Measurements from ENCODE around the gene TBC1D9B. TPM values are rescaled to one million over a fixed set of nuclear protein-coding genes. Genes with fewer than 3 reads are reported as not detected.

TBC1D9B gene
- total RNA-seq, 1 experiment from 2014 or later: 25.8 TPM

- DNase-seq (ENCODE audit: low read depth): peak; percentile 91
These were observed 86.2 kb downstream of the TBC1D9B start for GRCh38 chr5:179821298-179822058.

- DNase-seq (ENCODE audit: low read depth): peak; percentile 69
These were observed 87.0 kb downstream of the TBC1D9B start, which contains the start of gene SQSTM1 for GRCh38 chr5:179820483-179821297. Gene SQSTM1 (plus strand): TSS chr5:179820905. CDS start chr5:179820937, 32 bp downstream.

GRCh38 chr5:179820127-179820482 lies 87.6 kb downstream of the TBC1D9B start:
- no peak for DNase-seq (ENCODE audit: low read depth)

- peak; percentile 82 for DNase-seq (ENCODE audit: low read depth)
These were observed 88.2 kb downstream of the TBC1D9B start for GRCh38 chr5:179819296-179820126.

GRCh38 chr5:179818746-179819295 lies 88.9 kb downstream of the TBC1D9B start:
- peak; percentile 90 for DNase-seq (ENCODE audit: low read depth)

- no peak for DNase-seq (ENCODE audit: low read depth)
These were observed 89.6 kb downstream of the TBC1D9B start for GRCh38 chr5:179817890-179818745.

GRCh38 chr5:179817470-179817840 lies 90.2 kb downstream of the TBC1D9B start:
- no peak for DNase-seq (ENCODE audit: low read depth)

GRCh38 chr5:179816796-179817469 lies 90.8 kb downstream of the TBC1D9B start:
- DNase-seq (ENCODE audit: low read depth): no peak

- DNase-seq (ENCODE audit: low read depth): no peak
These were observed 91.3 kb downstream of the TBC1D9B start for GRCh38 chr5:179816401-179816795.

- no peak for DNase-seq (ENCODE audit: low read depth)
These were observed 92.0 kb downstream of the TBC1D9B start for GRCh38 chr5:179815491-179816249.

- DNase-seq (ENCODE audit: low read depth): no peak
These were observed 93.6 kb downstream of the TBC1D9B start for GRCh38 chr5:179814090-179814489.

- no peak for DNase-seq (ENCODE audit: low read depth)
These were observed 94.6 kb downstream of the TBC1D9B start for GRCh38 chr5:179812997-179813607.

GRCh38 chr5:179812135-179812825 lies 95.4 kb downstream of the TBC1D9B start:
- DNase-seq (ENCODE audit: low read depth): no peak

Other genes starting within 250 kb of the TBC1D9B start
- gene CBY3, start 226.9 kb downstream of the TBC1D9B start, total RNA-seq (2014; rRNA removed; shearing (Covaris generic)): not detected in 2 replicates
- gene CANX, start 208.9 kb downstream of the TBC1D9B start, total RNA-seq (2014; rRNA removed; shearing (Covaris generic)): 383 and 428 TPM in 2 replicates
- 5.0 and 5.2 TPM in 2 replicates for gene MAML1, start 175.1 kb downstream of the TBC1D9B start, total RNA-seq (2014; rRNA removed; shearing (Covaris generic))
- not detected in 2 replicates for gene LTC4S, start 113.9 kb downstream of the TBC1D9B start, total RNA-seq (2014; rRNA removed; shearing (Covaris generic))
- 97.7 and 99.4 TPM in 2 replicates for gene MGAT4B, start 101.0 kb downstream of the TBC1D9B start, total RNA-seq (2014; rRNA removed; shearing (Covaris generic))
- gene SQSTM1, start 87.0 kb downstream of the TBC1D9B start, total RNA-seq (2014; rRNA removed; shearing (Covaris generic)): 131 and 132 TPM in 2 replicates
- 8.8 and 9.3 TPM in 2 replicates for gene MRNIP, start 49.1 kb downstream of the TBC1D9B start, total RNA-seq (2014; rRNA removed; shearing (Covaris generic))
- 27.1 and 38.4 TPM in 2 replicates for gene RNF130, start 163.9 kb upstream of the TBC1D9B start, total RNA-seq (2014; rRNA removed; shearing (Covaris generic))